ENCODE measurements around the gene TMEM87B.
A peak's percentile ranks its signal among the peaks of the same experiment; 100 is the strongest.

TMEM87B gene

DNA sequence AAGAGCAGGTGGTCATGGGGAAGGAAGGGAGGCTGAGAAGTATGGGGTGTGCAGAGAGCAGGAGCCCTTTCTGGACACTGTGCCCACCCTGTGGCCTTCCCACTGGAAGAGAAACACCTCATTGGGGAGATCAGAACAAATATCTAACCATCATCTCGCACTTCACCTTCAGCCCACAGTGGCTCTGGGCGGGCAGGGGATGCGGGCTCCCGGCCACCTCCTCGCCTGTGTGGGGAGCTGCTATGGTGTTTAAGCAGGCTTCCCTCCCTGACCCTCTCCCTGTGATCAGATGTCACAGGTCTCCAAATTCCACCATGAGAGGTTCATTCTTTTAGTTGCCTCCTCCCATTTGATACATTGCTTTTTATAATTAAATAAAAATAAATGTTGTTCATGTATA, 88.1 kb downstream of the TMEM87B start:
- TF ChIP-seq CTCF (IDR thresholded peaks at IDR 0.05; ENCODE audit: insufficient read depth, low read depth, low read length, missing control alignments): no peak
- H3K4me3 ChIP-seq (ENCODE audit: low read length): no peak overlapping the region
- no peak for DNase-seq (ENCODE audit: low read depth)

GRCh38 chr2:112144966-112145365, 89.9 kb downstream of the TMEM87B start:
- DNase-seq (ENCODE audit: low read depth): no peak
- H3K4me3 ChIP-seq (ENCODE audit: low read length): no peak overlapping the region
- TF ChIP-seq CTCF (IDR thresholded peaks at IDR 0.05; ENCODE audit: insufficient read depth, low read depth, low read length, missing control alignments): no peak

DNA sequence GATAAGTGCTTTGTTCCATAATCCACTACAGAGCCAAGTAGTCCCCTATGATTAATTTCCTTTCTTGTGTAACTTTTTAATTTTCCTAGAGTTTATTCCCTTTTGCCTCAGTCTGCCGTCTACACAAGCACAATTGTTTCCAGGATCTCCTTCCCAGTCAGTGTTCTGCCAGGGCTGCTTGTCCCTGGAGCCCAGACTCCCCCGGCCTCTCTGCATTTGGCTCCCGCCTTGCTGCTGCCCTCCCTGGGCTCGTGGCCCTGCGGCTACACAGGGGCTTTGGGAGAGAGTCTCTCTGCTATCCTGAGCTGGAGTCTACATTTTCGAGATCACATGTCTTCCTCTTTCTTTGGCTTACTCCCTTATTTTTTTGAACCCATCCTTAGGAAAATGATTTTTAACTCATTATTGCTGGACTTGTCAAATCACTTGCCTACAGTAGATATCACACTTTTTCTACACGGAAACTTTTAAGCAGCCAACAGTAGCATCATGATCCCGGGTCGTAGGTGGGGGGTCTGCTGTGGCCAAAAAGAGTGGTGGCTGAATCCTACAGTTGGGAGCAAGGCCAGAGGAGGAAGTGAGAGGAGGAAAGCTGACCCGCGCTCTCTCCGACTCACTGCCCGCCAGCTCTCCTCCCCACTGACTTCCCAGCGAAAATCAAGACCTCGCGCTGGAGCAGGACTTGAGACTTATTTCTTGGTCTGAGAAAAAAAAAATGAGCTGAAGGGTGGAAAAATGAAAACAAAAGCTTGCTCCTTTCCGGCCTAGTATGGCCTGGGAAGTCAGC, 92.5 kb downstream of the TMEM87B start:
- no peak for TF ChIP-seq CTCF (IDR thresholded peaks at IDR 0.05; ENCODE audit: insufficient read depth, low read depth, low read length, missing control alignments)
- no peak for DNase-seq (ENCODE audit: low read depth)
- H3K4me3 ChIP-seq (ENCODE audit: low read length): no peak overlapping the region

- no peak overlapping the region for H3K4me3 ChIP-seq (ENCODE audit: low read length)
- no peak for DNase-seq (ENCODE audit: low read depth)
- no peak for TF ChIP-seq CTCF (IDR thresholded peaks at IDR 0.05; ENCODE audit: insufficient read depth, low read depth, low read length, missing control alignments)
Observed at GRCh38 chr2:112148477-112148876, 93.4 kb downstream of the TMEM87B start.

GRCh38 chr2:112149194-112149593, 94.1 kb downstream of the TMEM87B start:
- DNase-seq (ENCODE audit: low read depth): no peak
- TF ChIP-seq CTCF (IDR thresholded peaks at IDR 0.05; ENCODE audit: insufficient read depth, low read depth, low read length, missing control alignments): no peak
- no peak overlapping the region for H3K4me3 ChIP-seq (ENCODE audit: low read length)

GRCh38 chr2:112149866-112150435, 94.9 kb downstream of the TMEM87B start:
- no peak for DNase-seq (ENCODE audit: low read depth)
- TF ChIP-seq CTCF (IDR thresholded peaks at IDR 0.05; ENCODE audit: insufficient read depth, low read depth, low read length, missing control alignments): no peak
- H3K4me3 ChIP-seq (ENCODE audit: low read length): no peak overlapping the region

GRCh38 chr2:112150447-112150846, 95.4 kb downstream of the TMEM87B start:
- H3K4me3 ChIP-seq (ENCODE audit: low read length): no peak overlapping the region
- TF ChIP-seq CTCF (IDR thresholded peaks at IDR 0.05; ENCODE audit: insufficient read depth, low read depth, low read length, missing control alignments): no peak
- peak; percentile 95 for DNase-seq (ENCODE audit: low read depth)
